ENCODE results near the gene KCNH1. TPM values are rescaled to one million over a fixed set of nuclear protein-coding genes. Genes with fewer than 3 reads are reported as not detected.
"Not testable (repeated sequence)": the region's sequence is repeated elsewhere in the genome, so short reads cannot be mapped to it uniquely, and the experiment has no call there.

The KCNH1 gene
- total and polyA plus RNA-seq, 2 donors from 2014 or later: 0.54 TPM; not detected in 1

DNA sequence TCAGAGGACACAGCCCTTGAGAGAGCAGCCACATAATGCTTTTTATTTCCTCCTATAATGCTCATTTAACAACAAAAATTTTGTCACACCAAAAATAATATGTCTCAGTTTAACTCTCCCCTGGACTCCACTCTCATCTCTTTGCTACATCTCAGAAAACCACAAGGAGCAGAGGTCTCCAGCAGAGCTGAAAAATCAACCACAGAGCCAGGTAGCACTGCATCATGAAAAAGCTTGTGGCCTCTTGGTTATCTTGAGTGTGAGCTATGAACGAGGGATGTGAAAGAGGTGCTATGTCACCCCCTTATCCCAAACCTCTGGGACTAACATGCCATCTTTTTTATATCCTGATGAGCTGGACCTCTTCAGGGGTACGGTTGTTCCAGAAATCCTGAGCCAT is 44.4 kb downstream of the KCNH1 start:
- FAIRE-seq: no peak
- intact Hi-C loops (cut with DNase I): no loop called here

GRCh38 chr1:211088156-211088555 is 45.8 kb downstream of the KCNH1 start:
- Histone ChIP-seq H3K4me3 (ENCODE audit: low read length in 3 of 3) (no peak overlapping the region), H3K4me1 (ENCODE audit: control insufficient read depth in 2 of 3, insufficient read depth in 2 of 3, low read depth in 1 of 3, low read length in 3 of 3) (no peaks in the 10 kb centered on the region), H3K9me3 (ENCODE audit: control insufficient read depth in 2 of 3, insufficient read depth in 1 of 3, low read length in 3 of 3) (no peaks in the 10 kb centered on the region), H3K27me3 (ENCODE audit: control insufficient read depth, insufficient read depth, low read length) (no peaks in the 10 kb centered on the region), H3K9ac (ENCODE audit: low read length in 3 of 3) (no peak overlapping the region), H3K27ac (ENCODE audit: low read depth in 2 of 2, low read length in 2 of 2) (no peak overlapping the region), H3K36me3 (ENCODE audit: control insufficient read depth in 2 of 3, insufficient read depth in 3 of 3, low read length in 3 of 3) (no peaks in the 10 kb centered on the region)
- TF ChIP-seq, protein P1, sequence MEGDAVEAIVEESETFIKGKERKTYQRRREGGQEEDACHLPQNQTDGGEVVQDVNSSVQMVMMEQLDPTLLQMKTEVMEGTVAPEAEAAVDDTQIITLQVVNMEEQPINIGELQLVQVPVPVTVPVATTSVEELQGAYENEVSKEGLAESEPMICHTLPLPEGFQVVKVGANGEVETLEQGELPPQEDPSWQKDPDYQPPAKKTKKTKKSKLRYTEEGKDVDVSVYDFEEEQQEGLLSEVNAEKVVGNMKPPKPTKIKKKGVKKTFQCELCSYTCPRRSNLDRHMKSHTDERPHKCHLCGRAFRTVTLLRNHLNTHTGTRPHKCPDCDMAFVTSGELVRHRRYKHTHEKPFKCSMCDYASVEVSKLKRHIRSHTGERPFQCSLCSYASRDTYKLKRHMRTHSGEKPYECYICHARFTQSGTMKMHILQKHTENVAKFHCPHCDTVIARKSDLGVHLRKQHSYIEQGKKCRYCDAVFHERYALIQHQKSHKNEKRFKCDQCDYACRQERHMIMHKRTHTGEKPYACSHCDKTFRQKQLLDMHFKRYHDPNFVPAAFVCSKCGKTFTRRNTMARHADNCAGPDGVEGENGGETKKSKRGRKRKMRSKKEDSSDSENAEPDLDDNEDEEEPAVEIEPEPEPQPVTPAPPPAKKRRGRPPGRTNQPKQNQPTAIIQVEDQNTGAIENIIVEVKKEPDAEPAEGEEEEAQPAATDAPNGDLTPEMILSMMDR (IDR thresholded peaks at IDR 0.05; ENCODE audit: borderline replicate concordance, extremely low read depth, insufficient read depth): no peak
- no peak for DNase-seq
- intact Hi-C loops (cut with DNase I): no loop called here
- FAIRE-seq: no peak

More for the DNA sequence above, 44.4 kb downstream of the KCNH1 start:
- no peak overlapping the region for H3K27ac ChIP-seq (ENCODE audit: low read depth in 2 of 2, low read length in 2 of 2)
- no peak overlapping the region for H3K4me3 ChIP-seq (ENCODE audit: low read length in 3 of 3)
- no peaks in the 10 kb centered on the region for H3K9me3 ChIP-seq (ENCODE audit: control insufficient read depth in 2 of 3, insufficient read depth in 1 of 3, low read length in 3 of 3)
- H3K27me3 ChIP-seq (ENCODE audit: control insufficient read depth, insufficient read depth, low read length): no peaks in the 10 kb centered on the region
- DNase-seq: no peak
- no peaks in the 10 kb centered on the region for H3K4me1 ChIP-seq (ENCODE audit: control insufficient read depth in 2 of 3, insufficient read depth in 2 of 3, low read depth in 1 of 3, low read length in 3 of 3)
- H3K9ac ChIP-seq (ENCODE audit: low read length in 3 of 3): no peak overlapping the region
- TF ChIP-seq, protein P1 (IDR thresholded peaks at IDR 0.05; ENCODE audit: borderline replicate concordance, extremely low read depth, insufficient read depth): no peak
- H3K36me3 ChIP-seq (ENCODE audit: control insufficient read depth in 2 of 3, insufficient read depth in 3 of 3, low read length in 3 of 3): no peaks in the 10 kb centered on the region

GRCh38 chr1:211082824-211083223 is 51.1 kb downstream of the KCNH1 start:
- DNase-seq: no peak
- H3K4me1 ChIP-seq (ENCODE audit: control insufficient read depth in 2 of 3, insufficient read depth in 2 of 3, low read depth in 1 of 3, low read length in 3 of 3): no peaks in the 10 kb centered on the region
- intact Hi-C loops (cut with DNase I): no loop called here
- no peak for FAIRE-seq
- H3K9me3 ChIP-seq (ENCODE audit: control insufficient read depth in 2 of 3, insufficient read depth in 1 of 3, low read length in 3 of 3): no peaks in the 10 kb centered on the region
- no peaks in the 10 kb centered on the region for H3K27me3 ChIP-seq (ENCODE audit: control insufficient read depth, insufficient read depth, low read length)
- no peaks in the 10 kb centered on the region for H3K36me3 ChIP-seq (ENCODE audit: control insufficient read depth in 2 of 3, insufficient read depth in 3 of 3, low read length in 3 of 3)
- TF ChIP-seq, protein P1 (IDR thresholded peaks at IDR 0.05; ENCODE audit: borderline replicate concordance, extremely low read depth, insufficient read depth): no peak
- no peak overlapping the region for H3K27ac ChIP-seq (ENCODE audit: low read depth in 2 of 2, low read length in 2 of 2)
- no peak overlapping the region for H3K4me3 ChIP-seq (ENCODE audit: low read length in 3 of 3)
- H3K9ac ChIP-seq (ENCODE audit: low read length in 3 of 3): no peak overlapping the region

DNA sequence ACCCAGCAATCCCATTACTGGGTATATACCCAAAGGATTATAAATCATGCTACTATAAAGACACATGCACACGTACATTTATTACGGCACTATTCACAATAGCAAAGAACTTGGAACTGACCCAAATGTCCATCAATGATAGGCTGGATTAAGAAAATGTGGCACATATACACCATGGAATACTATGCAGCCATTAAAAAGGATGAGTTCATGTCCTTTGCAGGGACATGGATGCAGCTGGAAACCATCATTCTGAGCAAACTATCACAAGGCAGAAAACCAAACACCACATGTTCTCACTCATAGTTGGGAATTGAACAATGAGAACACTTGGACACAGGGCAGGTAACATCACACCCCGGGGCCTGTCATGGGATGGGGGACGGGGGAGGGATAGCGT is 52.5 kb downstream of the KCNH1 start:
- H3K36me3 ChIP-seq (ENCODE audit: control insufficient read depth in 2 of 3, insufficient read depth in 3 of 3, low read length in 3 of 3); H3K9me3 ChIP-seq (ENCODE audit: control insufficient read depth in 2 of 3, insufficient read depth in 1 of 3, low read length in 3 of 3); H3K4me1 ChIP-seq (ENCODE audit: control insufficient read depth in 2 of 3, insufficient read depth in 2 of 3, low read depth in 1 of 3, low read length in 3 of 3); intact Hi-C loops (cut with DNase I); FAIRE-seq; H3K9ac ChIP-seq (ENCODE audit: low read length in 3 of 3); H3K27me3 ChIP-seq (ENCODE audit: control insufficient read depth, insufficient read depth, low read length); H3K4me3 ChIP-seq (ENCODE audit: low read length in 3 of 3); DNase-seq; H3K27ac ChIP-seq (ENCODE audit: low read depth in 2 of 2, low read length in 2 of 2): not testable (repeated sequence)

Measured in kidney (tissue), 14 donors.